ENCODE measurements around the gene APOL4.

- TF ChIP-seq, protein P1, sequence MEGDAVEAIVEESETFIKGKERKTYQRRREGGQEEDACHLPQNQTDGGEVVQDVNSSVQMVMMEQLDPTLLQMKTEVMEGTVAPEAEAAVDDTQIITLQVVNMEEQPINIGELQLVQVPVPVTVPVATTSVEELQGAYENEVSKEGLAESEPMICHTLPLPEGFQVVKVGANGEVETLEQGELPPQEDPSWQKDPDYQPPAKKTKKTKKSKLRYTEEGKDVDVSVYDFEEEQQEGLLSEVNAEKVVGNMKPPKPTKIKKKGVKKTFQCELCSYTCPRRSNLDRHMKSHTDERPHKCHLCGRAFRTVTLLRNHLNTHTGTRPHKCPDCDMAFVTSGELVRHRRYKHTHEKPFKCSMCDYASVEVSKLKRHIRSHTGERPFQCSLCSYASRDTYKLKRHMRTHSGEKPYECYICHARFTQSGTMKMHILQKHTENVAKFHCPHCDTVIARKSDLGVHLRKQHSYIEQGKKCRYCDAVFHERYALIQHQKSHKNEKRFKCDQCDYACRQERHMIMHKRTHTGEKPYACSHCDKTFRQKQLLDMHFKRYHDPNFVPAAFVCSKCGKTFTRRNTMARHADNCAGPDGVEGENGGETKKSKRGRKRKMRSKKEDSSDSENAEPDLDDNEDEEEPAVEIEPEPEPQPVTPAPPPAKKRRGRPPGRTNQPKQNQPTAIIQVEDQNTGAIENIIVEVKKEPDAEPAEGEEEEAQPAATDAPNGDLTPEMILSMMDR (IDR thresholded peaks at IDR 0.05): no peak
- TF ChIP-seq POLR2A (IDR thresholded peaks at IDR 0.05): no peak
- TF ChIP-seq POLR2AphosphoS5 (IDR thresholded peaks at IDR 0.05): no peak
- no peak for TF ChIP-seq EP300 (IDR thresholded peaks at IDR 0.05)
Measured at GRCh38 chr22:36210224-36210623, 8.6 kb upstream of the APOL4 start.

Measured in sigmoid colon (tissue), 4 donors.